ENCODE data around the gene DIAPH2.
A peak's percentile ranks its signal among the peaks of the same experiment; 100 is the strongest.

DIAPH2 gene

GRCh38 chrX:96792047-96792446, 107.4 kb downstream of the DIAPH2 start:
- no peak overlapping the region for H3K27ac Mint-ChIP-seq
- H3K36me3 Mint-ChIP-seq (ENCODE audit: low read depth) = no peaks in the 10 kb centered on the region
- no peak for TF ChIP-seq CTCF (IDR thresholded peaks at IDR 0.05)
- no peaks in the 10 kb centered on the region for H3K4me1 Mint-ChIP-seq
- no peaks in the 10 kb centered on the region for H3K9me3 Mint-ChIP-seq
- no peaks in the 10 kb centered on the region for H3K27me3 Mint-ChIP-seq (ENCODE audit: low read depth, poor library complexity)
- no peak for DNase-seq
- H3K4me3 Mint-ChIP-seq = no peak overlapping the region

GRCh38 chrX:96798982-96799381, 114.3 kb downstream of the DIAPH2 start:
- Mint-ChIP-seq H3K36me3 (ENCODE audit: low read depth) (no peaks in the 10 kb centered on the region), H3K9me3 (no peaks in the 10 kb centered on the region), H3K27ac (peak overlapping the region; percentile 41), H3K4me3 (no peak overlapping the region), H3K4me1 (peaks cover 8% of the 10 kb centered on the region), H3K27me3 (ENCODE audit: low read depth, poor library complexity) (peaks cover 4% of the 10 kb centered on the region)
- no peak for TF ChIP-seq CTCF (IDR thresholded peaks at IDR 0.05)
- DNase-seq = no peak

- Mint-ChIP-seq H3K36me3 (ENCODE audit: low read depth) (peaks cover 23% of the 10 kb centered on the region), H3K27ac (peak overlapping the region; percentile 52)
Measured at GRCh38 chrX:96807318-96807717, 122.7 kb downstream of the DIAPH2 start.

GRCh38 chrX:96820935-96821334, 136.3 kb downstream of the DIAPH2 start:
- H3K27me3 Mint-ChIP-seq (ENCODE audit: low read depth, poor library complexity) = no peaks in the 10 kb centered on the region
- peaks cover 4% of the 10 kb centered on the region for H3K9me3 Mint-ChIP-seq

More at GRCh38 chrX:96807318-96807717, 122.7 kb downstream of the DIAPH2 start:
- Mint-ChIP-seq H3K9me3 (peaks cover 26% of the 10 kb centered on the region), H3K27me3 (ENCODE audit: low read depth, poor library complexity) (no peaks in the 10 kb centered on the region), H3K4me1 (no peaks in the 10 kb centered on the region), H3K4me3 (no peak overlapping the region)
- DNase-seq = no peak
- TF ChIP-seq CTCF (IDR thresholded peaks at IDR 0.05) = no peak

GRCh38 chrX:96824166-96824565, 139.5 kb downstream of the DIAPH2 start:
- DNase-seq = no peak
- Mint-ChIP-seq H3K27ac (no peak overlapping the region), H3K36me3 (ENCODE audit: low read depth) (no peaks in the 10 kb centered on the region), H3K27me3 (ENCODE audit: low read depth, poor library complexity) (no peaks in the 10 kb centered on the region), H3K9me3 (no peaks in the 10 kb centered on the region), H3K4me1 (peaks cover 8% of the 10 kb centered on the region), H3K4me3 (no peak overlapping the region)
- TF ChIP-seq CTCF (IDR thresholded peaks at IDR 0.05) = no peak

More at GRCh38 chrX:96820935-96821334, 136.3 kb downstream of the DIAPH2 start:
- peaks cover 10% of the 10 kb centered on the region for H3K36me3 Mint-ChIP-seq (ENCODE audit: low read depth)
- no peak for DNase-seq
- H3K4me3 Mint-ChIP-seq = no peak overlapping the region
- peaks cover 8% of the 10 kb centered on the region for H3K4me1 Mint-ChIP-seq
- H3K27ac Mint-ChIP-seq = peak overlapping the region; percentile 44
- no peak for TF ChIP-seq CTCF (IDR thresholded peaks at IDR 0.05)

GRCh38 chrX:96833333-96833732, 148.7 kb downstream of the DIAPH2 start:
- Mint-ChIP-seq H3K27ac (no peak overlapping the region), H3K4me1 (no peaks in the 10 kb centered on the region), H3K27me3 (ENCODE audit: low read depth, poor library complexity) (no peaks in the 10 kb centered on the region), H3K36me3 (ENCODE audit: low read depth) (no peaks in the 10 kb centered on the region), H3K4me3 (no peak overlapping the region), H3K9me3 (no peaks in the 10 kb centered on the region)
- DNase-seq = no peak
- TF ChIP-seq CTCF (IDR thresholded peaks at IDR 0.05) = no peak

All from nephron progenitor cell (in vitro differentiated cells).